Measurements from ENCODE around the gene CCDC106.

CCDC106 gene

GRCh38 chr19:55683449-55684261, 35.6 kb downstream of the CCDC106 start:
- no peak for DNase-seq (ENCODE audit: low read depth)

- DNase-seq (ENCODE audit: low read depth) = no peak
Measured at GRCh38 chr19:55684946-55685681, 37.1 kb downstream of the CCDC106 start.

- no peak for DNase-seq (ENCODE audit: low read depth)
Measured at GRCh38 chr19:55685776-55686175, 37.8 kb downstream of the CCDC106 start.

GRCh38 chr19:55686311-55687050, 38.5 kb downstream of the CCDC106 start:
- DNase-seq (ENCODE audit: low read depth) = no peak

GRCh38 chr19:55687281-55688201, 39.5 kb downstream of the CCDC106 start:
- no peak for DNase-seq (ENCODE audit: low read depth)

- DNase-seq (ENCODE audit: low read depth) = no peak
Measured at GRCh38 chr19:55688422-55689218, 40.6 kb downstream of the CCDC106 start.

GRCh38 chr19:55689411-55690108, 41.5 kb downstream of the CCDC106 start:
- no peak for DNase-seq (ENCODE audit: low read depth)

GRCh38 chr19:55690109-55690768, 42.2 kb downstream of the CCDC106 start:
- no peak for DNase-seq (ENCODE audit: low read depth)

- no peak for DNase-seq (ENCODE audit: low read depth)
Measured at GRCh38 chr19:55690769-55691545, 42.9 kb downstream of the CCDC106 start.

GRCh38 chr19:55691561-55692481, 43.8 kb downstream of the CCDC106 start:
- no peak for DNase-seq (ENCODE audit: low read depth)

GRCh38 chr19:55692681-55693081, 44.7 kb downstream of the CCDC106 start:
- DNase-seq (ENCODE audit: low read depth) = no peak

GRCh38 chr19:55693336-55693974, 45.4 kb downstream of the CCDC106 start:
- no peak for DNase-seq (ENCODE audit: low read depth)

- no peak for DNase-seq (ENCODE audit: low read depth)
Measured at GRCh38 chr19:55694241-55694655, 46.2 kb downstream of the CCDC106 start.

- no peak for DNase-seq (ENCODE audit: low read depth)
Measured at GRCh38 chr19:55694656-55695491, 46.9 kb downstream of the CCDC106 start.

GRCh38 chr19:55695511-55696290, 47.7 kb downstream of the CCDC106 start:
- no peak for DNase-seq (ENCODE audit: low read depth)
